HEK293T (cell line): ENCODE measurements around the gene MNAT1.

Experiments
- CTCF ChIA-PET: fragments of 350-600 bp; formaldehyde crosslinking; extraction: SDS; loops from one replicate; lab custom pipeline; 2021; ENCODE audit warnings: antibody characterized with exemption, inconsistent platforms; lab: Yijun Ruan, JAX
- POLR2A ChIA-PET: fragments of 350-600 bp; formaldehyde crosslinking; extraction: SDS; loops from one replicate; lab custom pipeline; 2020; ENCODE audit warnings: antibody characterized with exemption, inconsistent platforms; lab: Yijun Ruan, JAX
- DNase-seq: peaks from one replicate; pipeline ENCODE4 v3.0.0; 2012; ENCODE audit warnings: mixed read lengths; ENCODE audit errors: extremely low spot score
- ARNT ChIP-seq: fragments of 450-650 bp; IDR thresholded peaks from 2 replicates; pipeline ENCODE4 v1.6.1; 2017; ENCODE audit warnings: mild to moderate bottlenecking
- BHLHE40 ChIP-seq: fragments of 450-650 bp; IDR thresholded peaks from 2 replicates; pipeline ENCODE4 v1.6.1; 2016; ENCODE audit warnings: mild to moderate bottlenecking, moderate library complexity, borderline replicate concordance
- CTBP1 ChIP-seq: fragments of 450-650 bp; IDR thresholded peaks from 2 replicates; pipeline ENCODE4 v1.6.1; 2016; ENCODE audit warnings: borderline replicate concordance
- ELF4 ChIP-seq: fragments of 450-650 bp; IDR thresholded peaks from 2 replicates; pipeline ENCODE4 v1.6.1; 2017; ENCODE audit warnings: antibody characterized with exemption
- FOXA1 ChIP-seq: fragments of 450-650 bp; IDR thresholded peaks from 2 replicates; pipeline ENCODE4 v1.6.1; 2016; ENCODE audit warnings: mild to moderate bottlenecking
- FOXK2 ChIP-seq: fragments of 450-650 bp; IDR thresholded peaks from 2 replicates; pipeline ENCODE4 v1.6.1; 2016; ENCODE audit warnings: mild to moderate bottlenecking
- FOXM1 ChIP-seq: fragments of 450-650 bp; IDR thresholded peaks from 2 replicates; pipeline ENCODE4 v1.6.1; 2017; ENCODE audit warnings: mild to moderate bottlenecking, borderline replicate concordance
- HDGF ChIP-seq: fragments of 450-650 bp; IDR thresholded peaks from 2 replicates; pipeline ENCODE4 v1.6.1; 2017; ENCODE audit warnings: antibody characterized with exemption, borderline replicate concordance
- L3MBTL2 ChIP-seq: fragments of 450-650 bp; conservative IDR thresholded peaks from 2 replicates; pipeline ENCODE4 v1.6.1; 2016; ENCODE audit warnings: mild to moderate bottlenecking
- LEF1 ChIP-seq: fragments of 450-650 bp; IDR thresholded peaks from 2 replicates; pipeline ENCODE4 v1.6.1; 2017; ENCODE audit warnings: mild to moderate bottlenecking, borderline replicate concordance
- NFRKB ChIP-seq: fragments of 450-650 bp; IDR thresholded peaks from 2 replicates; pipeline ENCODE4 v1.6.1; 2016; ENCODE audit warnings: mild to moderate bottlenecking, moderate library complexity
- PKNOX1 ChIP-seq: fragments of 450-650 bp; IDR thresholded peaks from 2 replicates; pipeline ENCODE4 v1.6.1; 2016
- SP1 ChIP-seq: fragments of 450-650 bp; IDR thresholded peaks from 2 replicates; pipeline ENCODE4 v1.6.1; 2017
- SUZ12 ChIP-seq: fragments of 450-650 bp; IDR thresholded peaks from 2 replicates; pipeline ENCODE4 v1.6.1; 2016; ENCODE audit warnings: mild to moderate bottlenecking
- TARDBP ChIP-seq: fragments of 450-650 bp; IDR thresholded peaks from 2 replicates; pipeline ENCODE4 v1.6.1; 2016
- ZNF384 ChIP-seq: fragments of 450-650 bp; IDR thresholded peaks from 2 replicates; pipeline ENCODE4 v1.6.1; 2016

MNAT1 gene

DNA sequence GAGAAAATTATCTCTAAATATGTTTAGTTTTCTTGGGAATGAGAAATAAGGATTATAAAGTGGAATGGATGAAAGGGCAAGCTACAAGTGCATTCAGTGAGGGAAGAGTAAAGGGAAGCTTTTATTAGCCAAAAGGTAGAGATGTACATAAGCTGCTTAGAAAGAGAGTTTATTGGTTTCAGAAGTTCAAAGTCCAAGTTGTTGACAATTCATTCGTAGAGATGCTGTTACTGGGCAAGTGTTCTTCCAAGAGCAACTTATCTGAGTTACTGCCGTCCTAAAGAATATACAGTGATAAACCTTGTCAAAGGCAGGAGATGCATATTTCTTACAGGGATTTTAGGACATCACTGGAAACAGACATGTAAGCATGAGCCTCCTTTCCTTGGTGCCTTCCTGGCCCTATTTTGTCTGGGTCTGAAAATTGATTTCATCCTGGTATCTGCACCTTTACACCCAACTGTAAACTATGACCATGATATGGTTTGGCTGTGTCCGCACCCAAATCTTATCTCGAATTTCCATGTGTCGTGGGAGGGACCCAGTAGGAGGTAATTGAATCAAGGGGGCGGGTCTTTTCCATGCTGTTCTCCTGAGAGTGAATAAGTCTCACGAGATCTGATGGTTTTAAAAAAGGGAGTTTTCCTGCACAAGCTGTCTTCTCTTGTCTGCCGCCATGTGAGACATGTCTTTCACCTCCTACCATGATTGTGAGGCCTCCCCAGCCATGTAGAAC, 199.5 kb downstream of the MNAT1 start:
- ChIA-PET CTCF (no interaction called here), POLR2A (interaction anchor here (1.4 kb wide), 1 partner anchor 47 kb away, joined by 3 read pairs; the partner anchor contains the start of genes SLC38A6 and TRMT5)
- no peak for DNase-seq
- TF ChIP-seq FOXK2 = no peak
- TF ChIP-seq BHLHE40 = no peak
- TF ChIP-seq HDGF = no peak
- TF ChIP-seq SUZ12 = no peak
- no peak for TF ChIP-seq TARDBP
- no peak for TF ChIP-seq SP1
- TF ChIP-seq PKNOX1 = no peak
- no peak for TF ChIP-seq LEF1
- TF ChIP-seq NFRKB = no peak
- TF ChIP-seq L3MBTL2 = no peak
- no peak for TF ChIP-seq ZNF384
- TF ChIP-seq CTBP1 = no peak
- TF ChIP-seq ELF4 = no peak
- no peak for TF ChIP-seq FOXA1

DNA sequence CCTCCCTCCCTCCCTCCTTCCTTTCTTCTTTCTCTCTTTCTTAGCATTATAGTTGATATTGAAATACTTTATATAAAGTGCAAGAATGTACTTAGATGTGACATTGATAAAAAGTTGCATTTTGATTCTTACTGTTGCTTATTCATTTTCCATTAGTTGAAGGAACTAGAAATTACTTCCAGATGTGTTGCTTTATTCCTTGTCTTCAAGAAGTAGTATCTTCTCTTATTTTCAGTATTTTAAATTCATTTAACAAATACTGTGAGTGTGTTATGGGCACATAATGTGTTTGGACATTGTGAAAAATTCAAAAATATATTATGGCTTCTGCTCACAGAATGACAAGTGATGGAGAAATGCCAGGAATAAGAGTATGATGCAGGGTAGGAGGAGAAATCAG, 200.8 kb downstream of the MNAT1 start:
- ChIA-PET POLR2A (no interaction called here), CTCF (no interaction called here)
- no peak for DNase-seq
- TF ChIP-seq HDGF = no peak
- TF ChIP-seq ZNF384 = no peak
- no peak for TF ChIP-seq FOXK2
- TF ChIP-seq CTBP1 = no peak
- TF ChIP-seq ARNT = no peak
- TF ChIP-seq SUZ12 = no peak
- no peak for TF ChIP-seq ELF4
- TF ChIP-seq NFRKB = no peak
- no peak for TF ChIP-seq FOXM1
- no peak for TF ChIP-seq SP1
- TF ChIP-seq PKNOX1 = no peak
- TF ChIP-seq FOXA1 = no peak
- TF ChIP-seq LEF1 = no peak
- TF ChIP-seq L3MBTL2 = no peak
- TF ChIP-seq TARDBP = no peak
- TF ChIP-seq BHLHE40 = no peak

DNA sequence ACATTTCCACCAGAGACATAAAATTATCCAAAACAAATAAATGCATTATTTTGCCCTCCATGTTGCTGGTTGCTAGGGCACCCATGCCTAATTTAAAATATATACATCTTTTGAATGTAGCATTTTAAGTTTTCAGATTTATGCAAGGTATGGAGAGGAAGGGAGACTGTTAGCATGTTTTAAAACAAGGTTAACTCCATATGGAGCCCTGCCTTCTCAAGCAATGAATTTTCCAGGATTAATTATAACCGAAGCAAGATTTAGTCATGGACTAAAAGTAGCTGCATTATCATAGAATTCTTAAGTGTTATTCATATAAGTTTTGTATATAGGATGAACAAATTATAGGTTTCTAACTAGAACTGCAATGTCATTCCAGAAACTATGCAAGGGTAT, 209.1 kb downstream of the MNAT1 start:
- DNase-seq = no peak
- TF ChIP-seq FOXA1 (no peak), FOXK2 (no peak), TARDBP (no peak), ARNT (no peak), NFRKB (no peak), HDGF (no peak), ELF4 (no peak), SUZ12 (no peak), CTBP1 (no peak), ZNF384 (no peak), L3MBTL2 (no peak), BHLHE40 (no peak), FOXM1 (no peak), SP1 (no peak), PKNOX1 (no peak), LEF1 (no peak)
- POLR2A ChIA-PET = no interaction called here
- CTCF ChIA-PET = no interaction called here

- ChIA-PET CTCF (no interaction called here), POLR2A (no interaction called here)
- TF ChIP-seq SP1 (no peak), HDGF (no peak), CTBP1 (no peak), L3MBTL2 (no peak), ARNT (no peak), SUZ12 (no peak), ZNF384 (no peak), TARDBP (no peak), FOXA1 (no peak), LEF1 (no peak), PKNOX1 (no peak), FOXK2 (no peak), NFRKB (no peak)
- DNase-seq = no peak
These were observed 209.6 kb downstream of the MNAT1 start for GRCh38 chr14:60944204-60944603.

GRCh38 chr14:60945984-60946383, 211.4 kb downstream of the MNAT1 start:
- no peak for DNase-seq
- ChIA-PET CTCF (no interaction called here), POLR2A (no interaction called here)
- no peak for TF ChIP-seq SUZ12
- TF ChIP-seq TARDBP = no peak
- no peak for TF ChIP-seq FOXA1
- no peak for TF ChIP-seq SP1
- TF ChIP-seq FOXK2 = no peak
- no peak for TF ChIP-seq ZNF384
- no peak for TF ChIP-seq ELF4
- no peak for TF ChIP-seq PKNOX1
- TF ChIP-seq CTBP1 = no peak
- TF ChIP-seq FOXM1 = no peak
- TF ChIP-seq NFRKB = no peak
- no peak for TF ChIP-seq LEF1
- no peak for TF ChIP-seq HDGF
- no peak for TF ChIP-seq ARNT
- no peak for TF ChIP-seq BHLHE40
- no peak for TF ChIP-seq L3MBTL2
